ENCODE measurements around the gene ITPKA. TPM values are rescaled to one million over a fixed set of nuclear protein-coding genes. Genes with fewer than 3 reads are reported as not detected.

The ITPKA gene
- total and polyA plus RNA-seq, 2 donors (not counting 1 experiment from before 2014, with no cell fraction given) = 0.22 TPM; not detected in 1

GRCh38 chr15:41480396-41481140 is 13.1 kb upstream of the ITPKA start:
- no peaks in the 10 kb centered on the region for H3K27me3 Mint-ChIP-seq
- Histone ChIP-seq H3K27ac (ENCODE audit: low read length in 2 of 2) (no peak overlapping the region), H2AFZ (ENCODE audit: insufficient read depth, low read depth, low read length, poor library complexity, severe bottlenecking) (no peak overlapping the region), H3K79me2 (ENCODE audit: control insufficient read depth, insufficient read depth, low read length) (no peaks in the 10 kb centered on the region), H3K36me3 (replicated peaks in 1 of 2; ENCODE audit: control extremely low read depth in 1 of 2, control insufficient read depth in 1 of 2, extremely low read depth in 1 of 2, insufficient read depth in 2 of 2, low read length in 1 of 2) (peaks cover 4 to 53% of the 10 kb centered on the region in 2 experiments), H3K27me3 (replicated peaks in 1 of 4; ENCODE audit: control extremely low read depth in 1 of 4, control insufficient read depth in 3 of 4, insufficient read depth in 4 of 4, low read length in 3 of 4) (no peaks in the 10 kb centered on the region), H3K9me3 (ENCODE audit: control extremely low read depth in 1 of 3, control insufficient read depth in 2 of 3, insufficient read depth in 1 of 3, low read length in 2 of 3) (no peaks in the 10 kb centered on the region), H3K4me1 (ENCODE audit: control insufficient read depth in 2 of 2, insufficient read depth in 2 of 2, low read length in 2 of 2) (peaks cover 14 to 16% of the 10 kb centered on the region in 2 donors), H3K4me3 (ENCODE audit: control extremely low read depth in 1 of 5, extremely low read depth in 1 of 5, insufficient read depth in 1 of 5, low read depth in 2 of 5, low read length in 4 of 5) (no peak overlapping the region), H3K4me2 (replicated peaks; ENCODE audit: low read depth, low read length, poor library complexity, severe bottlenecking) (no peak overlapping the region), H4K20me1 (ENCODE audit: control insufficient read depth, insufficient read depth, low read length, poor library complexity, severe bottlenecking) (no peaks in the 10 kb centered on the region), H3K9ac (ENCODE audit: low read length) (no peak overlapping the region)
- H3K9me3 Mint-ChIP-seq (ENCODE audit: insufficient read depth) = no peaks in the 10 kb centered on the region
- H3K27ac Mint-ChIP-seq = peak overlapping the region; percentile 15
- intact Hi-C loops (cut with micrococcal nuclease) = no loop called here
- ChIA-PET POLR2A (no interaction called here), CTCF (interaction anchor here (1.3 kb wide), 1 partner anchor 15 kb away, joined by 3 read pairs; no protein-coding TSS in a partner anchor)
- no peak for TF ChIP-seq EZH2 (IDR thresholded peaks at IDR 0.05; ENCODE audit: borderline replicate concordance, insufficient read depth, low read depth, low read length, poor library complexity, severe bottlenecking)
- TF ChIP-seq, protein P1, sequence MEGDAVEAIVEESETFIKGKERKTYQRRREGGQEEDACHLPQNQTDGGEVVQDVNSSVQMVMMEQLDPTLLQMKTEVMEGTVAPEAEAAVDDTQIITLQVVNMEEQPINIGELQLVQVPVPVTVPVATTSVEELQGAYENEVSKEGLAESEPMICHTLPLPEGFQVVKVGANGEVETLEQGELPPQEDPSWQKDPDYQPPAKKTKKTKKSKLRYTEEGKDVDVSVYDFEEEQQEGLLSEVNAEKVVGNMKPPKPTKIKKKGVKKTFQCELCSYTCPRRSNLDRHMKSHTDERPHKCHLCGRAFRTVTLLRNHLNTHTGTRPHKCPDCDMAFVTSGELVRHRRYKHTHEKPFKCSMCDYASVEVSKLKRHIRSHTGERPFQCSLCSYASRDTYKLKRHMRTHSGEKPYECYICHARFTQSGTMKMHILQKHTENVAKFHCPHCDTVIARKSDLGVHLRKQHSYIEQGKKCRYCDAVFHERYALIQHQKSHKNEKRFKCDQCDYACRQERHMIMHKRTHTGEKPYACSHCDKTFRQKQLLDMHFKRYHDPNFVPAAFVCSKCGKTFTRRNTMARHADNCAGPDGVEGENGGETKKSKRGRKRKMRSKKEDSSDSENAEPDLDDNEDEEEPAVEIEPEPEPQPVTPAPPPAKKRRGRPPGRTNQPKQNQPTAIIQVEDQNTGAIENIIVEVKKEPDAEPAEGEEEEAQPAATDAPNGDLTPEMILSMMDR (IDR thresholded peaks at IDR 0.05) = no peak
- no peak for DNase-seq
- no peak for ATAC-seq (ENCODE audit: low read depth)
- H3K4me3 Mint-ChIP-seq = no peak overlapping the region
- H3K4me1 Mint-ChIP-seq = peaks cover 16% of the 10 kb centered on the region
- 100% methylated on average over 8 of the region's 12 CpGs for WGBS (ENCODE audit: insufficient coverage)

Data from B cell (primary cell).